Left hindlimb (tissue), 1 donor: ENCODE measurements around the gene UBE2Q1.

Source experiments
- DNase-seq: peaks from one replicate; pipeline ENCODE4 v3.0.0-alpha.2; 2018

UBE2Q1 gene

GRCh38 chr1:154557939-154558719 lies at the start of gene UBE2Q1:
Gene UBE2Q1, minus strand, starts transcription at chr1:154558662. Its CDS starts 109 bp downstream, at chr1:154558553.
- peak; percentile 63 for DNase-seq

GRCh38 chr1:154607609-154608396 lies 49.3 kb upstream of the UBE2Q1 start, which contains the start of gene ADAR:
Gene ADAR, minus strand, starts transcription at chr1:154608186. Its CDS starts 180 bp downstream, at chr1:154608006.
- peak; percentile 92 for DNase-seq

GRCh38 chr1:154607106-154607608 lies 48.7 kb upstream of the UBE2Q1 start:
- no peak for DNase-seq

- no peak for DNase-seq
These were observed 47.1 kb upstream of the UBE2Q1 start for GRCh38 chr1:154605534-154605933.

GRCh38 chr1:154603317-154603716 lies 44.9 kb upstream of the UBE2Q1 start:
- no peak for DNase-seq

GRCh38 chr1:154599658-154600057 lies 41.2 kb upstream of the UBE2Q1 start:
- DNase-seq = no peak

- no peak for DNase-seq
These were observed 40.6 kb upstream of the UBE2Q1 start for GRCh38 chr1:154598871-154599635.

- DNase-seq = no peak
These were observed 37.2 kb upstream of the UBE2Q1 start for GRCh38 chr1:154595621-154596020.

- no peak for DNase-seq
These were observed 36.3 kb upstream of the UBE2Q1 start for GRCh38 chr1:154594811-154595210.

- DNase-seq = no peak
These were observed 34.9 kb upstream of the UBE2Q1 start for GRCh38 chr1:154593390-154593789.

- no peak for DNase-seq
These were observed 32.7 kb upstream of the UBE2Q1 start for GRCh38 chr1:154591206-154591605.

GRCh38 chr1:154590756-154591155 lies 32.3 kb upstream of the UBE2Q1 start:
- DNase-seq = no peak

- no peak for DNase-seq
These were observed 31.3 kb upstream of the UBE2Q1 start for GRCh38 chr1:154589780-154590179.

GRCh38 chr1:154586641-154587040 lies 28.2 kb upstream of the UBE2Q1 start:
- DNase-seq = no peak

GRCh38 chr1:154586231-154586630 lies 27.8 kb upstream of the UBE2Q1 start:
- no peak for DNase-seq

GRCh38 chr1:154584267-154584994 lies 26.0 kb upstream of the UBE2Q1 start:
- no peak for DNase-seq

GRCh38 chr1:154583773-154584172 lies 25.3 kb upstream of the UBE2Q1 start:
- DNase-seq = no peak

GRCh38 chr1:154582885-154583284 lies 24.4 kb upstream of the UBE2Q1 start:
- DNase-seq = no peak

- no peak for DNase-seq
These were observed 23.3 kb upstream of the UBE2Q1 start for GRCh38 chr1:154581766-154582165.

GRCh38 chr1:154579374-154579773 lies 20.9 kb upstream of the UBE2Q1 start:
- DNase-seq = no peak

GRCh38 chr1:154578058-154578418 lies 19.6 kb upstream of the UBE2Q1 start:
- no peak for DNase-seq

GRCh38 chr1:154577346-154578057 lies 19.0 kb upstream of the UBE2Q1 start:
- DNase-seq = no peak
